GM20000 (cell line): ENCODE results near the gene RBM20.

ENCODE experiments used
- DNase-seq: peaks from one replicate; pipeline ENCODE4 v3.0.0; 2012; ENCODE audit warnings: low spot score
- TF ChIP-seq, protein P1 (sequence below): IDR thresholded peaks from 2 replicates; pipeline ENCODE4 v1.5.1; 2012; ENCODE audit warnings: mild to moderate bottlenecking, control low read depth; ENCODE audit errors: extremely low read depth, missing control alignments

The RBM20 gene

GRCh38 chr10:110695539-110695886 lies 51.4 kb downstream of the RBM20 start:
- no peak for DNase-seq
- TF ChIP-seq, protein P1, sequence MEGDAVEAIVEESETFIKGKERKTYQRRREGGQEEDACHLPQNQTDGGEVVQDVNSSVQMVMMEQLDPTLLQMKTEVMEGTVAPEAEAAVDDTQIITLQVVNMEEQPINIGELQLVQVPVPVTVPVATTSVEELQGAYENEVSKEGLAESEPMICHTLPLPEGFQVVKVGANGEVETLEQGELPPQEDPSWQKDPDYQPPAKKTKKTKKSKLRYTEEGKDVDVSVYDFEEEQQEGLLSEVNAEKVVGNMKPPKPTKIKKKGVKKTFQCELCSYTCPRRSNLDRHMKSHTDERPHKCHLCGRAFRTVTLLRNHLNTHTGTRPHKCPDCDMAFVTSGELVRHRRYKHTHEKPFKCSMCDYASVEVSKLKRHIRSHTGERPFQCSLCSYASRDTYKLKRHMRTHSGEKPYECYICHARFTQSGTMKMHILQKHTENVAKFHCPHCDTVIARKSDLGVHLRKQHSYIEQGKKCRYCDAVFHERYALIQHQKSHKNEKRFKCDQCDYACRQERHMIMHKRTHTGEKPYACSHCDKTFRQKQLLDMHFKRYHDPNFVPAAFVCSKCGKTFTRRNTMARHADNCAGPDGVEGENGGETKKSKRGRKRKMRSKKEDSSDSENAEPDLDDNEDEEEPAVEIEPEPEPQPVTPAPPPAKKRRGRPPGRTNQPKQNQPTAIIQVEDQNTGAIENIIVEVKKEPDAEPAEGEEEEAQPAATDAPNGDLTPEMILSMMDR, result no peak

DNA sequence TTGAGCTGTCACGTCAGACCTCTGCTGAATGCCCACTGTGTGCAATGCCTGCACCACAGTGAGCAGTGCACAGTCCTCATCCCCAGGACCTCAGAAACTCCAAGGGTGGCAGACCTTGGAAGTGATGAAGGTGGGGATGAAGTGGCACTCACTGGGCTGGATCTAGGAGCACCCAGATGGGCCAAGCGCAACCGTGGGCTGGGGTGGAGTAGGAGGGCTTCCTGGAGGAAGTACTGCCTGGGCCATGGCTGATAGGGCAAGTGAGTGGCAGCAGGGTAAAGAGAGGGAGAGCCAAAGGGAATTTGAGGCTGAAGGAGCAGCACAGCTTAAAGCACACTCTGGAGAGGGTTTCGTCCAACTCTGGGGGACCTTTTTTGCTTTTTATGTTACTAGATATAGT lies 52.3 kb downstream of the RBM20 start:
- no peak for DNase-seq
- TF ChIP-seq, protein P1, result no peak

- no peak for DNase-seq
- TF ChIP-seq, protein P1, result no peak
These were observed 54.2 kb downstream of the RBM20 start for GRCh38 chr10:110698340-110698739.

DNA sequence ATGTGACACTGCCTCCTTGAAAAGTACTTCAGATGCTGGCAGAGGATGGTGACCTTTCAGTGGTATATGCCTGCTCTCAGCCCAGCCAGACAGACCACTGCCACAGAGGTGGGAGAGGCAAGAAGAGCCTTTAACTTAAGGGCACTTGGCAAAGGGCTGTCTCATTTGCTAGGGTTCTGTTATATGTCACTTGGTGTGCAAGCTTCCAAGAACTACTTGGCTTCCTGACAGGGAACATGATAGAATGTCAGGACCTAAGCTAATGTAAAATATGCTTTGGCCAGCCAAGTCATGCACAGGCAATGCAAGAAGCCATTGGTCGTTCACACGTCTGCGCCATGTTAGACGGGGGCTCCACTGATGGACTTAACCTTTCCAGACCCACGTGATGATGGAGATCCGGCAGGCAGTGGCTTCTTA lies 54.7 kb downstream of the RBM20 start:
- TF ChIP-seq, protein P1, result no peak
- no peak for DNase-seq

- DNase-seq, result no peak
- TF ChIP-seq, protein P1, result no peak
These were observed 55.8 kb downstream of the RBM20 start for GRCh38 chr10:110699859-110700468.

GRCh38 chr10:110700947-110701616 lies 56.9 kb downstream of the RBM20 start:
- no peak for DNase-seq
- TF ChIP-seq, protein P1, result no peak

- TF ChIP-seq, protein P1, result no peak
- no peak for DNase-seq
These were observed 57.5 kb downstream of the RBM20 start for GRCh38 chr10:110701617-110701971.
